HG02588 (cell line): ENCODE results near the gene ACCS.
A peak's percentile ranks its signal among the peaks of the same experiment; 100 is the strongest.

Experiments
- ATAC-seq: cut with Tn5 transposase; IDR thresholded peaks from one replicate; pipeline ENCODE4 v1.9.1; 2021; ENCODE audit warnings: mild to moderate bottlenecking, moderate library complexity; ENCODE audit not compliant: unreplicated experiment

The ACCS gene

DNA sequence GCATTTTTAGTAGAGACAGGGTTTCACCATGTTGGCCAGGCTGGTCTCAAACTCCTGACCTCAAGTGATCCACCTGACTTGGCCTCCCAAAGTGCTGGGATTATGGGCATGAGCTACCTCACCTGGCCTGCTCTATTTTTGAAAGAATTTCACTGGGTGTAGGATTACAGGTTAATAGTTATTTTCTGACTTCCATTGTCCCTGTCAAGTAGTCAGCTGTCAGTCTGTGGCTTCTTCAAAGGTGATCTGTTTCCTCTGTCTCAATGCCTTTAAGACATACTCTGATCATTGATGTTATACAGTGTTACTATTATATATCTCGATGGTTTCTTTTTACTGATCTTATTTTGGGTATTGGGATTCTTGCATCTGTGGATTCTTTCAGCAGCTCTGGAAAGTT is 19.3 kb downstream of the ACCS start:
- no peak for ATAC-seq

GRCh38 chr11:44088377-44088776 is 22.3 kb downstream of the ACCS start:
- ATAC-seq: no peak

DNA sequence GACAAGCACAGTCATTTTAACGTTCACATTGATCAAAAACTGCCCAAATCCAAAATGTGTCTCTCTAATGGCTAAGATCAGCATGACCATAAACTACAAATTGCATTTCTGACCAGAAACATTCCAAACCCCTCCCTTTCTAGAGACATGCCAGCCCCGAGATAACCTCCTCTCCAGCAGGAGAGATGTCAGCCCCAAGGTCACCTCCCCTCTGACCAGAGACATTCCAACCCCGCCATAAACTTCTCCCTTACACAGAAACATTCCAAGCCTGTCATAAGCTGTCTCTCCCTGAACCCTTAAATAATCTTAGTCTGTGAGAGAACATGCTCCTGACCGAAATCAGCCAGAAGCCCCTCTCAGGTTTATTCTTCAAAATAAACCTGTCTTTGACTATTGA is 22.8 kb downstream of the ACCS start:
- no peak for ATAC-seq

DNA sequence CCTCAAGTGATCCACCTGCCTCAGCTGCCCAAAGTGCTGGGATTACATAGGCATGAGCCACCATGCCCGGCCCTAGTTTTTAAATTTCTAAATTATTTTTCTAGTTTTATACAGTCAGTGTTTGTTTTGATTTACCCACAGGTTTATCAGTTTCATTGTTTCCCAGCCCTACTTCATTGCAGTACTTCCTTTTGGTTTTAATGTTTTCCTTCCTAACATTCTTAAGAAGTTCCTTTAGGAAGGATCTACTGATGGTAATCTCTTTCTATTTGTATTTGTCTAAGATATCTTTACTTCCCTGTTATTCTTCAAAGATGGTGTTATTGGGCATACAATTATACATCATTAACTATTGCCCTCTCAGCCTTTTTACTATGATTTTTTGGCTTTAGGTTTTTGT is 24.5 kb downstream of the ACCS start:
- ATAC-seq: no peak

GRCh38 chr11:44094260-44094868 is 28.3 kb downstream of the ACCS start:
- no peak for ATAC-seq

- peak; percentile 94 for ATAC-seq
Observed at GRCh38 chr11:44095506-44096359, 29.7 kb downstream of the ACCS start, which contains the start of gene EXT2. TSS of gene EXT2 (plus strand) at chr11:44095678. CDS start at chr11:44107713, 12,035 bp downstream.

DNA sequence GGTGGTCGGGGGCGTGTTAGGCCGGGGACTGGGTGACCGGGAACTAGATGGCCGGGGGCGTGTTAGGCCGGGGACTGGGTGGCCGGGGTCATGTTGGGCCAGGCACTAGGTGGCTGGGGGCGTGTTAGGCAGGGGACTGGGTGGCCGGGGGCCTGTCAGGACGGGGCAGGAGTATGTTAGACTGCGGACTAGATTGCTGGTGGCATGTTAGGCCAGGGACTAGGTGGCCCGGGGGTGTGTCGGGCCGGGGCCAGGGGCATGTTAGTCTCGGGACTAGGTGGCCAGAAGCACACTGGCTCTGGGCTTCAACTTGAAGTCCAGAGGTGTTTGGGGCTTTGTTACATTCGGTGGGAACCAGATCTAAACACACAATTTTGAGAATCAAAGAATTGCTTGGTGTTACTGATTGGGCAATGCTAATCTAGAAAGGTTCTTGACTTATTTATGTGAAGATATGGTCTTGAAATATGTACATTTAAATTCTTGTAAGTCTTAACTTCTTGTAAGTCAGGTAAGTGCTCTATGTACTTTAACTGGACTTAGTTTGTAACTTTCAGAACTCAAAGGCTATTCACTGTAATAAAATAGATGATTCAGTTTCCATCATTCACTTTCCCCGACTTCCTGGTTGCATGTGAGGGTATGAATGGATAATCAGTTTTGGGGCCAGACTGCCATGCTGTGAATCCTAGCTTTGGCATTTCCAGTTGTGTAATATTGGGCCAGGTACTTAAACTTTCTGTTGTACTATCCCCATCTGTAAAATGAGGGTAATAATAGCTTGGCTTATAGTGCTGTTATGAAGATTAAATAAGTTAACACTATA is 30.5 kb downstream of the ACCS start:
- ATAC-seq: no peak

DNA sequence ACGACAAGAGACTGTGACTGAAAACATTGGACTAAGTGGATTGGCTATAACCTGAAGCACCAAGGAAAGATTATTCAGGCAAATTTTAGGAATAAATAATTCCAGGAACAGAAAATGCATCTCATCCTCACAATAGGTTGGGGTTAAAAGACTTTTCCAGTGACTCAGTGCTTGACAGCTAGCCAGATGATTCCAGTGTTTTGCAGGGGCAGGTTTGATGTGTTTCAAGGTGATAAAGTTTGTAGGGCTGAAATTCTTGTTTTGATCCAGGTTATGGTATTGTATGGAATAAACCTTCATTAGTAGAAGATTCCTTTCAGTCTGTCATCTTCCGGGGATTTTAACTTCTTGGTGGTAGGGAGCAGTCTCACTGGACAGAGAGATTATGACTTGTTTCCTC is 31.8 kb downstream of the ACCS start:
- no peak for ATAC-seq

DNA sequence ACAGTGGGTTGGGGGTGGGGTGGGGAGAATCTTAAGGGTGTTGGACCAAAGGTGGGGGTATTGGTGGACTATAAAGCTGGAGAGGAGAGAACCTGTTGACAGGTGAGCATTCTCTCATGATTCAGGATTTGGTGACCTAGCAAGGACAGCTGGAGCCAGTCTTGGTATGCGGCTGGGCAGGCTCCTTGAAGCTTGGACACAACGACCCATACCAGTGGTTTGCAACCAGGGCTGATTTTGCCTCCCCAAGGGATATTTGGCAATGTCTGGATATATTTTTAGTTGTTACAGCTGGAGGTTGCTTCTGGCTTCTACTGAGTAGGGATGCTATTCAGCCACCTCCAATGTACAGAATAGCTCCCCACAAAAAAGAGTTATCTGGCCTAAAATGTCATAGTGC is 35.0 kb downstream of the ACCS start:
- no peak for ATAC-seq

- no peak for ATAC-seq
Observed at GRCh38 chr11:44104481-44105294, 38.6 kb downstream of the ACCS start.

DNA sequence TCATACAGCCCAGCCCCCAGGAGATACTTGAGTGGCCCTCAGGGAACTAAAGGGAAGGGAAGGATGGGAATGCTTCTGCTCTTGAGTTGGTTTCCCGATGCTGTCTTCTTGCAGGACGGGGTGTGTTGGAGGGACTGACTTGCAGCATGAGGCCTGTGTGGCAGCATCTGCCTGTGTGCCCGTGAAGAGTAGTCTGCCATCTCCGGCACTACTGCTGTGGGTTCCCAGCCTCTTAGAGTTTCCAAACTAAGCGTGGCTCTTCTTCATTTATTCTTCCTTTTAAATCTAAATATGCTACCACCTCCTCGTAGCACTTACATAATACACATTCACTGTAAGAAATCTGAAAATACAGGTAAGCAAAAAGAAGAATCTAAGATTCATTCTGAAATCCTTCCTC is 42.2 kb downstream of the ACCS start:
- ATAC-seq: no peak

DNA sequence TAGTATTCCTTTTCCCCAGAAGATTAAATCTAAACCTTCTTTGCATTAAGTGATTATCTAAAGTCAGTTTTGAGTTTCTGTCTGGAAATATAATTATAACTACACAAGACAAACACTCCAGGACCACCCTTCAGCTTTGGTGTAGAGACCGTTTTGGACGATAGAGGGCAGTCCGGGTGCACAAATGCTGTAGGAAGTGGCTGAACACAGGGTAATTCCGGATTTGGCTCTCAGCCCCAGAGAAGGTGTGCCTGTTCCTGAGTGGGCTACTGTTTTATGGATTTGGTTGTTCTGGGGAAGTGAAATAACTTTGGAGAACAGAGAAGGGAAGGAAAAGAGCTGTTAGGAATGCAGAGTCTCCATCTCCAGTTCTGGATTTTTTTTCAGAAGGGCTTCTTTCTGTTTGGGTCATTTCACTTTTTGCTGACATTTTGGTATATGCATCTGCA is 44.2 kb downstream of the ACCS start:
- ATAC-seq: peak; percentile 92

DNA sequence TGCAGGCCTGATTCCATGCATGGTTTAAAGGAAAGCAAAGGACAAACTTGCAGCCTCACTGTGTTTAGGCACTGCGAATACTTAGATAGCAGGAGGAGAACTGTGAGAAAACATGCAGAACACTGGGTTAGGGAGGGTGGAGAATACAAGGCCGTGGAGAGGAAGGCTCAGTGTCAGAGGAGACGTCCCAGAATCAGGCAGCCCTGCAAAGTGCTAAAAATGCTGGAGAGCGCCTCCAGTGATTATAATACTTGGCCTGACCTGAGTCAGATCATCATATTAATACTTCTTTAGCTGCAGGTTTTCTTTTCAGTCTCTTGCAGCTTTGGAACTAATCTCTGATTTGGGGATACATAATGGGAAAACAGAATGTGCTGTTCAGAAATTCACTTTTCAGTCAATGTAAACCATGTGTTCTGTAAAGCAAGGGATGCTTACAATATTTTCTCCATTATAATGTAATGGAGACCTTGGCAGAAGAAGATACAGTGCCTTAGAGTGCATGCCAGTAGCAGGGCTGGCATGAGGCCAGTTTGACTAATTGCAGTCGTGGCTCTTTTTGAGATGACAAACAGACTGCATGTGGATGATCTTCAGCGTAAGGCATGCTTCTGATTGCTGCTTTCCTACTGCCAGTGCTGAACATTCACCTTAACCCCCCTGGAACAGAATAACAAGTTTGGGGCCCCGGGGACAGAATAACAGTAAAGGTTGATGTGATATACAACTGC is 46.2 kb downstream of the ACCS start:
- no peak for ATAC-seq

DNA sequence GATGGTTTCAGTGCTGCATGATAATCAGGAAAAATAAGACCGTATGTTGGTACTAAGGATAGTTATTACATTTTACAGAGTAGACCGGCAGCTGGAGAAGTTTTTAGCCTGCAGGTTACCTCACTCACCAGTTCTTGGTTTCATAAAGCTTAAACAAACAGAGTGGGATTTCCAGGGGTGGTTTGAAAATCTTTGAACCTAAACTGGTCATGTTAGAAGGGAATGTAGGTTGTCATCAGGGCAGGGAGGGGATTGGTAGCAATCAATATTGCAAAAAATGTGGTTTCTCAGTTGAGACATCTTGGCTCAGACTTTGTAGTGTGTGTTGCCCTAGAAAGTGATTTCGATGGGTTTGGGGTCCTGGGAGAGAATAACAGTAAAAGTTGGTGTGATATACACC is 46.9 kb downstream of the ACCS start:
- no peak for ATAC-seq

DNA sequence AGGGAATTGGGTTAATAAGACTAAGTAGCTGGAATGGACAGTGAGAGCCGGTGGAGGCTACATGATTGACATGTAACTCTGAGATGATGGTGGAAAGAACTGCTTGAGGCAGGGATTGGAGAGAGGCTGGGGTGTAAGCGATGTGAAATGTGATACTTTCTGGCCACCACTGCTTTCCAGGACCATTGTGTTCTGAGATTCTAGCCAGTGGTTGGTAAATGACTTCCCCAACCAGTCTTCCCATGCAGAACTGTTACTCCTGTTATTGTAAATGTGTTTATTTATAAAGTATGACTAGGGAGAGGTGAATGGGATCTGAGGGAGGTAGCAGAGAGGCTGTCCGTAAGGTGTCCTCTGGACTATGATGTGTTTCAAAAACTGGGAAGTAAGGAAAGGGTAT is 47.5 kb downstream of the ACCS start:
- no peak for ATAC-seq

GRCh38 chr11:44116234-44116830 is 50.3 kb downstream of the ACCS start:
- no peak for ATAC-seq

GRCh38 chr11:44120169-44120568 is 54.1 kb downstream of the ACCS start:
- ATAC-seq: no peak

DNA sequence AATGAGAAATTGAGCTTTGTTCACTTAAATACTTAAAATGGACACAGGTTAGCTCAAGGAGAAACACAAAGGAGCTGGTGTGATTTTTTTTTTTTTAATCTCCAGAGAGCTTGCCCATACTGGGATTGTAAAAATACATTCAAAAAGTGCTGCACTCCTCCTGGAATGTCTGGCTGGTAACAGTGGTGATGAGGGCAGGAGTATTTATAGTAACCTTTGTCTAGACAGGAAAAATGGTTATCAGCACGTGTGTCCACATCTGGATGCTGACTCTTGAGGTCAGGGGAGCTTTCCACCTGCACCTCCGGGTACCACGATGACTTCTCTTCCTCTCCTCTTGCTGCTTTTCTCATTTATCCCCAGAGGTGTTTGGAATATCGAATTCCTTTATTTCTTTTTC is 59.5 kb downstream of the ACCS start:
- no peak for ATAC-seq

GRCh38 chr11:44126304-44126703 is 60.2 kb downstream of the ACCS start:
- no peak for ATAC-seq

- ATAC-seq: no peak
Observed at GRCh38 chr11:44127130-44127529, 61.1 kb downstream of the ACCS start.
